ENCODE data around the gene HMOX1. TPM values are rescaled to one million over a fixed set of nuclear protein-coding genes. Genes with fewer than 3 reads are reported as not detected.

HMOX1 gene
- total and polyA plus RNA-seq, 2 of the 8 experiments (the other 6 are each of a cell fraction or from before 2014, with no cell fraction given): 25.0 to 41.6 TPM

- H3K27me3 ChIP-seq (replicated peaks in 1 of 4; ENCODE audit: control insufficient read depth in 3 of 4, extremely low read depth in 1 of 4, insufficient read depth in 3 of 4, low read length in 3 of 4): no peaks in the 10 kb centered on the region
- no peak overlapping the region for H2BK120ac ChIP-seq (replicated peaks; ENCODE audit: low read depth, low read length)
- H3K9ac ChIP-seq (replicated peaks in 1 of 4; ENCODE audit: extremely low read depth in 1 of 4, low read depth in 3 of 4, low read length in 3 of 4): no peak overlapping the region
- no peak overlapping the region for H3K14ac ChIP-seq (ENCODE audit: insufficient read length)
- no peak overlapping the region for H3K27ac ChIP-seq (ENCODE audit: low read depth, low read length)
- no peak overlapping the region; the same call in 1 of the 2 replicates for H4K8ac ChIP-seq (ENCODE audit: extremely low read depth, insufficient read depth, low read length)
- no peaks in the 10 kb centered on the region for H3K23me2 ChIP-seq (ENCODE audit: low read depth, low read length)
- no peak overlapping the region for H2AK5ac ChIP-seq (ENCODE audit: low read depth, low read length)
- ChIA-PET POLR2A (ENCODE audit: partially characterized antibody) (interaction anchor here (0.6 to 57.4 kb wide), 5 partner anchors 1 to 1473 kb away, joined by 3 to 1995 read pairs (median 4); partner anchors contain the start of genes HMOX1 and MCM5), CTCF (ENCODE audit: partially characterized antibody) (interaction anchor here (0.6 to 14.1 kb wide), 6 partner anchors 8 to 124 kb away, joined by 3 to 122 read pairs (median 7); no protein-coding TSS in a partner anchor)
- H3K4ac ChIP-seq (replicated peaks; ENCODE audit: insufficient read length, low read depth, low read length): no peak overlapping the region
- H3K36me3 ChIP-seq (ENCODE audit: control insufficient read depth in 2 of 4, insufficient read depth in 4 of 4, low read length in 3 of 4): peaks cover 72 to 97% (median 90%) of the 10 kb centered on the region in 4 experiments
- no peak overlapping the region for H2BK12ac ChIP-seq (ENCODE audit: low read depth, low read length)
- no peak overlapping the region for H2BK20ac ChIP-seq (ENCODE audit: low read length)
- peaks cover 3% of the 10 kb centered on the region; the same call in 1 of the 2 replicates for H3K79me1 ChIP-seq (ENCODE audit: low read depth, low read length)
- DNase-seq (ENCODE audit: low read depth in 1 of 2, low spot score in 2 of 2): no peak
- no peak overlapping the region for H2BK15ac ChIP-seq (ENCODE audit: low read length)
- WGBS, 2 experiments (ENCODE audit: extremely low coverage in 1 of 2, insufficient coverage in 1 of 2, insufficient read length in 1 of 2, insufficient replicate concordance in 2 of 2, low coverage in 1 of 2, low lambda C conversion rate in 2 of 2, missing lambda C conversion rate in 1 of 2): 97% methylated on average over 4 of the region's 4 CpGs; no CpG with 5 or more reads in 1 of the 2 experiments
- peaks cover 13 to 35% of the 10 kb centered on the region in 2 experiments for H4K20me1 ChIP-seq (replicated peaks in 1 of 2; ENCODE audit: control insufficient read depth in 1 of 2, insufficient read depth in 2 of 2, low read length in 2 of 2)
- FAIRE-seq: no peak
- H3K9me3 ChIP-seq (ENCODE audit: insufficient read depth in 2 of 2, low read depth in 1 of 2, low read length in 1 of 2): no peaks in the 10 kb centered on the region
- no peak overlapping the region for H3K56ac ChIP-seq (replicated peaks; ENCODE audit: insufficient read length, low read depth, low read length)
- no peak overlapping the region for H3K4me2 ChIP-seq (ENCODE audit: insufficient read depth in 1 of 2, low read depth in 2 of 2, low read length in 2 of 2)
- no peaks in the 10 kb centered on the region; a peak in 1 of 7 replicates for H3K4me1 ChIP-seq (replicated peaks in 1 of 4; ENCODE audit: control insufficient read depth in 3 of 4, insufficient read depth in 4 of 4, low read length in 3 of 4)
- H3K18ac ChIP-seq (ENCODE audit: extremely low read depth, low read length): no peak overlapping the region
- no peak overlapping the region for H3K4me3 ChIP-seq (ENCODE audit: extremely low read depth in 1 of 4, insufficient read depth in 2 of 4, low read depth in 3 of 4, low read length in 4 of 4)
- H2BK5ac ChIP-seq (ENCODE audit: low read depth, low read length): no peak overlapping the region
- TF ChIP-seq TAF7 (optimal IDR thresholded peaks at IDR 0.05; ENCODE audit: borderline replicate concordance, low read depth, low read length): no peak
- peak; percentile 70; the same call in 1 of the 2 replicates for TF ChIP-seq POLR2AphosphoS5 (IDR thresholded peaks at IDR 0.05; ENCODE audit: low read depth, low read length)
- H3K79me2 ChIP-seq (ENCODE audit: control insufficient read depth in 1 of 2, insufficient read depth in 2 of 2, low read length in 2 of 2): peaks cover 0 to 2% of the 10 kb centered on the region in 2 experiments; a peak in 1 of 4 replicates
- H4K91ac ChIP-seq (replicated peaks; ENCODE audit: insufficient read length, low read length): no peak overlapping the region
- no peak overlapping the region for H4K5ac ChIP-seq (ENCODE audit: insufficient read length, low read depth, low read length)
- H2AFZ ChIP-seq (ENCODE audit: low read length): no peak overlapping the region
- no peak overlapping the region for H3K23ac ChIP-seq (ENCODE audit: insufficient read length)
Measured at GRCh38 chr22:35413624-35414023, 32.7 kb downstream of the HMOX1 start.
